ENCODE measurements around the gene RYR2.

- TF ChIP-seq CTCF (IDR thresholded peaks at IDR 0.05), result no peak
- no peak for TF ChIP-seq POLR2A (IDR thresholded peaks at IDR 0.05)
Measured at GRCh38 chr1:237759377-237759776, 717.4 kb downstream of the RYR2 start.
